ENCODE data around the gene BTBD18. TPM values are rescaled to one million over a fixed set of nuclear protein-coding genes. Genes with fewer than 3 reads are reported as not detected.
A peak's percentile ranks its signal among the peaks of the same experiment; 100 is the strongest.

BTBD18 gene
- total and polyA plus RNA-seq, 10 of the 15 experiments (the other 5 are each of a cell fraction or from before 2014, with no cell fraction given): 0.05 to 0.58 (median 0.19) TPM; not detected in 6

DNA sequence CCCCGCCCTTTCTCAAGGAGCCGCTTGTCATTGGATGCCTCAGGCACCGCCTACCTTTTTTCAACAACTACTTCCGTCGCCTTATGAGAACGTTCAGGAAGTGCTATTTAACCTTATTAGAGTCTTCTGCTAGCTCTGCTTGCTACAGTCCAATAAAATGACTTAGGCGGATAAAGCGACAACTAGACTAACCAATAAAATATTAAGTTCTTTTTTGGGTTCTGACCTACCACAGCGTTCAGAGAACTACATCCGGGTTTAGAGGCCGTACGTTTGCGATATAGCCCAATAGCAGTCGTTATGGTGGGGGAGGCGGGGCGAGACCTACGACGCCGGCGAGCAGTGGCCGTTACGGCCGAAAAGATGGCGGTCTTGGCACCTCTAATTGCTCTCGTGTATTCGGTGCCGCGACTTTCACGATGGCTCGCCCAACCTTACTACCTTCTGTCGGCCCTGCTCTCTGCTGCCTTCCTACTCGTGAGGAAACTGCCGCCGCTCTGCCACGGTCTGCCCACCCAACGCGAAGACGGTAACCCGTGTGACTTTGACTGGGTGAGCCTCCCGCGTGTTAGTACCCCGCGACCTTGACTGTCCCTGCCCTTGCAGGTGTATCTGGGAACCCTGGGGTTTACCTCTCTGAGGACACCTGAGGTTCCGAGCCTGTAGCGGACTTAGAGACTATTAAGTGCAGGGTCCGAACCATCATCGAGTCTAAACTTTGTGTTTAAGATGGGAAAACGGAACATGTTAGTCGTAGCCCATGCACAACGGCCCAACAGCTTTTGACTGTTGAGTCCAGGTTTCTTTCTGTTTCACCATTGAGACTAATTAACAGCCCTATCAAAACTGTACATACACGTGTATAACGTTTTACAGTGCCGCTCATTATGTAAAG is 39.1 kb downstream of the BTBD18 start, which contains the start of gene TMX2 (continued):
- TF ChIP-seq, protein P1, sequence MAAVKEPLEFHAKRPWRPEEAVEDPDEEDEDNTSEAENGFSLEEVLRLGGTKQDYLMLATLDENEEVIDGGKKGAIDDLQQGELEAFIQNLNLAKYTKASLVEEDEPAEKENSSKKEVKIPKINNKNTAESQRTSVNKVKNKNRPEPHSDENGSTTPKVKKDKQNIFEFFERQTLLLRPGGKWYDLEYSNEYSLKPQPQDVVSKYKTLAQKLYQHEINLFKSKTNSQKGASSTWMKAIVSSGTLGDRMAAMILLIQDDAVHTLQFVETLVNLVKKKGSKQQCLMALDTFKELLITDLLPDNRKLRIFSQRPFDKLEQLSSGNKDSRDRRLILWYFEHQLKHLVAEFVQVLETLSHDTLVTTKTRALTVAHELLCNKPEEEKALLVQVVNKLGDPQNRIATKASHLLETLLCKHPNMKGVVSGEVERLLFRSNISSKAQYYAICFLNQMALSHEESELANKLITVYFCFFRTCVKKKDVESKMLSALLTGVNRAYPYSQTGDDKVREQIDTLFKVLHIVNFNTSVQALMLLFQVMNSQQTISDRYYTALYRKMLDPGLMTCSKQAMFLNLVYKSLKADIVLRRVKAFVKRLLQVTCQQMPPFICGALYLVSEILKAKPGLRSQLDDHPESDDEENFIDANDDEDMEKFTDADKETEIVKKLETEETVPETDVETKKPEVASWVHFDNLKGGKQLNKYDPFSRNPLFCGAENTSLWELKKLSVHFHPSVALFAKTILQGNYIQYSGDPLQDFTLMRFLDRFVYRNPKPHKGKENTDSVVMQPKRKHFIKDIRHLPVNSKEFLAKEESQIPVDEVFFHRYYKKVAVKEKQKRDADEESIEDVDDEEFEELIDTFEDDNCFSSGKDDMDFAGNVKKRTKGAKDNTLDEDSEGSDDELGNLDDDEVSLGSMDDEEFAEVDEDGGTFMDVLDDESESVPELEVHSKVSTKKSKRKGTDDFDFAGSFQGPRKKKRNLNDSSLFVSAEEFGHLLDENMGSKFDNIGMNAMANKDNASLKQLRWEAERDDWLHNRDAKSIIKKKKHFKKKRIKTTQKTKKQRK (IDR thresholded peaks at IDR 0.05; ENCODE audit: low read depth, low read length): peak; percentile 81; the same call in 1 of the 2 replicates
- TF ChIP-seq, protein P2, sequence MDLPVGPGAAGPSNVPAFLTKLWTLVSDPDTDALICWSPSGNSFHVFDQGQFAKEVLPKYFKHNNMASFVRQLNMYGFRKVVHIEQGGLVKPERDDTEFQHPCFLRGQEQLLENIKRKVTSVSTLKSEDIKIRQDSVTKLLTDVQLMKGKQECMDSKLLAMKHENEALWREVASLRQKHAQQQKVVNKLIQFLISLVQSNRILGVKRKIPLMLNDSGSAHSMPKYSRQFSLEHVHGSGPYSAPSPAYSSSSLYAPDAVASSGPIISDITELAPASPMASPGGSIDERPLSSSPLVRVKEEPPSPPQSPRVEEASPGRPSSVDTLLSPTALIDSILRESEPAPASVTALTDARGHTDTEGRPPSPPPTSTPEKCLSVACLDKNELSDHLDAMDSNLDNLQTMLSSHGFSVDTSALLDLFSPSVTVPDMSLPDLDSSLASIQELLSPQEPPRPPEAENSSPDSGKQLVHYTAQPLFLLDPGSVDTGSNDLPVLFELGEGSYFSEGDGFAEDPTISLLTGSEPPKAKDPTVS (IDR thresholded peaks at IDR 0.05; ENCODE audit: low read depth, low read length): no peak
- TF ChIP-seq ZNF207 (IDR thresholded peaks at IDR 0.05; ENCODE audit: borderline replicate concordance) (0 out of 2 replicates have a peak, but pooled peaks have one; percentile 33), TCF12 (IDR thresholded peaks at IDR 0.05; ENCODE audit: low read depth, low read length) (0 out of 2 replicates have a peak, but pooled peaks have one; percentile 16), DPF2 (IDR thresholded peaks at IDR 0.05) (peak; percentile 12; the same call in 1 of the 2 replicates), POLR2A (IDR thresholded peaks at IDR 0.05; ENCODE audit: low read depth, low read length) (peak; percentile 96), EP300 (IDR thresholded peaks at IDR 0.05; ENCODE audit: borderline replicate concordance in 1 of 2, control insufficient read depth in 1 of 2, low read depth in 2 of 2, low read length in 2 of 2) (no peak), BACH1 (IDR thresholded peaks at IDR 0.05; ENCODE audit: borderline replicate concordance) (peak; percentile 60; the same call in 1 of the 2 replicates), NBN (IDR thresholded peaks at IDR 0.05) (peak; percentile 67), TAF1 (IDR thresholded peaks at IDR 0.05; ENCODE audit: borderline replicate concordance, low read depth, low read length) (peak; percentile 72; the same call in 1 of the 2 replicates), YY1 (IDR thresholded peaks at IDR 0.05; ENCODE audit: low read depth, low read length) (peak; percentile 97), SP1 (IDR thresholded peaks at IDR 0.05; ENCODE audit: low read depth, low read length) (peak; percentile 89), PML (IDR thresholded peaks at IDR 0.05; ENCODE audit: low read length) (no peak), FOXK2 (IDR thresholded peaks at IDR 0.05) (peak; percentile 64; the same call in 1 of the 2 replicates), MEF2A (IDR thresholded peaks at IDR 0.05; ENCODE audit: insufficient read depth, low read depth, low read length) (no peak)
- TF ChIP-seq, protein P3, sequence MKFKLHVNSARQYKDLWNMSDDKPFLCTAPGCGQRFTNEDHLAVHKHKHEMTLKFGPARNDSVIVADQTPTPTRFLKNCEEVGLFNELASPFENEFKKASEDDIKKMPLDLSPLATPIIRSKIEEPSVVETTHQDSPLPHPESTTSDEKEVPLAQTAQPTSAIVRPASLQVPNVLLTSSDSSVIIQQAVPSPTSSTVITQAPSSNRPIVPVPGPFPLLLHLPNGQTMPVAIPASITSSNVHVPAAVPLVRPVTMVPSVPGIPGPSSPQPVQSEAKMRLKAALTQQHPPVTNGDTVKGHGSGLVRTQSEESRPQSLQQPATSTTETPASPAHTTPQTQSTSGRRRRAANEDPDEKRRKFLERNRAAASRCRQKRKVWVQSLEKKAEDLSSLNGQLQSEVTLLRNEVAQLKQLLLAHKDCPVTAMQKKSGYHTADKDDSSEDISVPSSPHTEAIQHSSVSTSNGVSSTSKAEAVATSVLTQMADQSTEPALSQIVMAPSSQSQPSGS (IDR thresholded peaks at IDR 0.05; ENCODE audit: low read length): no peak
- TF ChIP-seq, protein P4, sequence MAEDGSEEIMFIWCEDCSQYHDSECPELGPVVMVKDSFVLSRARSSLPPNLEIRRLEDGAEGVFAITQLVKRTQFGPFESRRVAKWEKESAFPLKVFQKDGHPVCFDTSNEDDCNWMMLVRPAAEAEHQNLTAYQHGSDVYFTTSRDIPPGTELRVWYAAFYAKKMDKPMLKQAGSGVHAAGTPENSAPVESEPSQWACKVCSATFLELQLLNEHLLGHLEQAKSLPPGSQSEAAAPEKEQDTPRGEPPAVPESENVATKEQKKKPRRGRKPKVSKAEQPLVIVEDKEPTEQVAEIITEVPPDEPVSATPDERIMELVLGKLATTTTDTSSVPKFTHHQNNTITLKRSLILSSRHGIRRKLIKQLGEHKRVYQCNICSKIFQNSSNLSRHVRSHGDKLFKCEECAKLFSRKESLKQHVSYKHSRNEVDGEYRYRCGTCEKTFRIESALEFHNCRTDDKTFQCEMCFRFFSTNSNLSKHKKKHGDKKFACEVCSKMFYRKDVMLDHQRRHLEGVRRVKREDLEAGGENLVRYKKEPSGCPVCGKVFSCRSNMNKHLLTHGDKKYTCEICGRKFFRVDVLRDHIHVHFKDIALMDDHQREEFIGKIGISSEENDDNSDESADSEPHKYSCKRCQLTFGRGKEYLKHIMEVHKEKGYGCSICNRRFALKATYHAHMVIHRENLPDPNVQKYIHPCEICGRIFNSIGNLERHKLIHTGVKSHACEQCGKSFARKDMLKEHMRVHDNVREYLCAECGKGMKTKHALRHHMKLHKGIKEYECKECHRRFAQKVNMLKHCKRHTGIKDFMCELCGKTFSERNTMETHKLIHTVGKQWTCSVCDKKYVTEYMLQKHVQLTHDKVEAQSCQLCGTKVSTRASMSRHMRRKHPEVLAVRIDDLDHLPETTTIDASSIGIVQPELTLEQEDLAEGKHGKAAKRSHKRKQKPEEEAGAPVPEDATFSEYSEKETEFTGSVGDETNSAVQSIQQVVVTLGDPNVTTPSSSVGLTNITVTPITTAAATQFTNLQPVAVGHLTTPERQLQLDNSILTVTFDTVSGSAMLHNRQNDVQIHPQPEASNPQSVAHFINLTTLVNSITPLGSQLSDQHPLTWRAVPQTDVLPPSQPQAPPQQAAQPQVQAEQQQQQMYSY (CRISPR knock-in tag; IDR thresholded peaks at IDR 0.05): no peak
- TF ChIP-seq, protein P5, sequence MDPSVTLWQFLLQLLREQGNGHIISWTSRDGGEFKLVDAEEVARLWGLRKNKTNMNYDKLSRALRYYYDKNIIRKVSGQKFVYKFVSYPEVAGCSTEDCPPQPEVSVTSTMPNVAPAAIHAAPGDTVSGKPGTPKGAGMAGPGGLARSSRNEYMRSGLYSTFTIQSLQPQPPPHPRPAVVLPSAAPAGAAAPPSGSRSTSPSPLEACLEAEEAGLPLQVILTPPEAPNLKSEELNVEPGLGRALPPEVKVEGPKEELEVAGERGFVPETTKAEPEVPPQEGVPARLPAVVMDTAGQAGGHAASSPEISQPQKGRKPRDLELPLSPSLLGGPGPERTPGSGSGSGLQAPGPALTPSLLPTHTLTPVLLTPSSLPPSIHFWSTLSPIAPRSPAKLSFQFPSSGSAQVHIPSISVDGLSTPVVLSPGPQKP (IDR thresholded peaks at IDR 0.05; ENCODE audit: low read depth, low read length): peak; percentile 77
